ENCODE results near the gene BPIFB3.
"Not testable (repeated sequence)": the region's sequence is repeated elsewhere in the genome, so short reads cannot be mapped to it uniquely, and the experiment has no call there.

BPIFB3 gene

DNA sequence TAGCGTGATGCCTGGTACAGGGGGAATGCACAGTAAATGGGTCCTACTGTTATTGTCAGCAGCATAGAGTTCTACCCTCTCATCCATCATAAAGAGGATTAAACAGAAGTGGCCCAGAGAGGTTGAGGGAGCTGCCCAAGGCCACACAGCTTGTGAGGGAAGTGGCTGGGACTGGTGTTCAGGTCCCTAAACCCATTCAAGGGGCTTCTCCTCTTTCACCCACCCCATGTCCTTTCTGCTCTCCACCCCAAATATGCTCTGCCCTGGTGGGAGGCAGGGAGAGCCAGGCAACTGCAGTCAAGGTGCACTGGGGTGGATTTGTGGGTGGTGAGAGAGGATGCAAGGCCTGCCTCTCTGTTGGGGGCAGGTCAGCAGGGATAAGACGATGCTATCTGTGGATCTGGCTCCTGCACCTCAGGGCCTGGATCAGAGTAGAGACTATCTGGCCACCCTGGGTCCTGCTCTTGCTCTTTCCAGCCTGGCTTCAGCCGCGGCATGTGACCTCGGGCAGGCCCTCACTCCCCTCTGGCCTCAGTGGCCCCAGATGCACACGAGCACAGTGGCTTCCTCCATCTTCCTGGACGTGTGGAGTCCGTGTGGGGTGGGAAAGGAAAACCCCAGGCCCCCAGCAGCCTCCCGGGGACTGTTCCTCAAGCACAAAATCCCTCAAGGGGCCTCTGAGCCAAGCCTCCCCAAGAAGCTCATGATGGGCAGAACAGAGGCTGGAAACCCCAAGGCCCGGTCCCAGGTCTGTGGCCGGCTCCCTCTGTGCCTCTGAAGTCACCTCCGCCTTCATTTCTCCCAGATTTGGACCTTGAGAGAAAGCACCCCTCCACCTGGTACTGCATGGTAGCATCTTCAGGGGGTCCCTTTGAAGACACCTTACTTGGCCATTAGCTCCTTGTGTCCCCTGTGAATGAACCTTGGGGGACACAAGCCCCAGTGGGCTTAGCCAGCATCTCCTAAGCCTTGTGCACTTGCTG is 25.6 kb upstream of the BPIFB3 start:
- DNase-seq (ENCODE audit: low read depth): no peak

DNA sequence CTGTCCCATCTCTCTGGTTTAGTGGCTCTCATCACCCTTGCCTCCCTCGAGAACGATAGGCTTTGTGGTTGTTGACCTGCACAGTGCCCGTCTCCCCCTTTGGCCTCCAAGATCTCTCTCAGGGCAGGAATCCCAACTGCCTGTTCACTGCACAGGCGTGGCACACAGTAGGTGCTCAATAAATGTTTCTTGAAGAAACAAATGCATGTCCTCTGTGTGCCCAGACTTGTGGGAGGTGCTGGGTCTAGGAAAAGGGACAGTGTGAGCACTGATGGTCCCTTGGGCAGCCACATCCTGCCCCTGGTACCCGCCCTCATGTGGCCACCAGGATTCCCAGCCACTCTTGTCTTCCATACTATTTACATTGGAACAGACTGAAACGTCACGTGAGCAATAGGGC is 24.8 kb upstream of the BPIFB3 start:
- no peak for DNase-seq (ENCODE audit: low read depth)

DNA sequence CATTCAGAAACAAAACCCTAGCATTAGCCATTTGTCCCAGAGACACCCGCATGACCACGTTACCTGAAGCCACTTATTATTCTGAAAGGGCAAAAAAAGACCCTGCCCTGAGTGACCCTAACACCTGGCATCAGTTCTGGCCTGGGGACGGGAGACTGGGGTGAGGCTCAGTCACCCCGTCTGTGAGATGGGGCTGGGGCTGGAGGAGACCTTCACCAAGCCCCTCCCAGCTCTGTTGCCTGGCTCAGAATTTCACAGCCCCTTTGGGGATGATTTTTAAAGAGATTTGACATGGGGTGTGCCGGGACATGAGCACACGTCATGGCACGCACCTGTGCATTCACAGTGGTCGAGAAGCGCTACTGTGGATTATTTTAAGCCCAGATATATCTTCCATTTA is 23.6 kb upstream of the BPIFB3 start:
- no peak for DNase-seq (ENCODE audit: low read depth)

GRCh38 chr20:33030569-33030968 is 23.1 kb upstream of the BPIFB3 start:
- no peak for DNase-seq (ENCODE audit: low read depth)

DNA sequence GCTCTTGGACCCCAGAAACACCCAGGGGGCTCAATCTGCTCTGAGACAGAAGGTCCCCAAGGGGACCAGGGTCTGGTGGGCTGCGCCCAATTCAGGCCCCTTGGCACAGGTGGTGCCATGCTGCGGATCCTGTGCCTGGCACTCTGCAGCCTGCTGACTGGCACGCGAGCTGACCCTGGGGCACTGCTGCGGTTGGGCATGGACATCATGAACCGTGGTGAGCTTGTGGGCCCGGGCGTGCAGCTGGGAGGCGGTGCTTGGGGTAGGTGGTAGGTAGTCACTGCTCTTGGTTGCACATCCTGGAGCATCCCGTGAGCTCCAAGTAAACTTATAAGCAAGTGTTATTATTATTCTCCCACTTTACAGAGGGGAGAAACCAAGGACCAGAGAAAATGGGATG is 22.2 kb upstream of the BPIFB3 start, which contains the start of gene BPIFB6:
BPIFB6 (plus strand) TSS at position 118 of the 400 bp plus-strand sequence; CDS start at position 118, 0 bp downstream.
- no peak for DNase-seq (ENCODE audit: low read depth)

- no peak for DNase-seq (ENCODE audit: low read depth)
Measured at GRCh38 chr20:33032555-33032954, 21.1 kb upstream of the BPIFB3 start.

DNA sequence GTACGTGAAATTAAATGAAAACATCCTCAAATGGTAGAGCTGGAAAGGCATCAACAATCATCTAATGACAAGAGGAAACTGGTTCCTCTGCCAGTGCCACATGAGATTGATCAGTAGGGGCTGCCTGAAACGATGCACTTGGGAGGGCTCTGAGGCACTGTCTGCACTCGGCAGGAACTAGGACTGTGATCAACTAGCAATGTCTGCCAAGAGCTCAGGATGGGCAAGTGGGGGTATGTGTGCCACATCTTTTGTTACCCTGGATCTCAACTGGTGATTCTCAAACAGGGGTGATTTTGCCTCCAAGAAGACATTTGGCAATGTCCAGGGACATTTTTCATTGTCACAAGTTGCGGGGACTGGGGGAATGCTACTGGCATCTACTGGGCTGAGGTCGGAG is 20.3 kb upstream of the BPIFB3 start:
- DNase-seq (ENCODE audit: low read depth): no peak

DNA sequence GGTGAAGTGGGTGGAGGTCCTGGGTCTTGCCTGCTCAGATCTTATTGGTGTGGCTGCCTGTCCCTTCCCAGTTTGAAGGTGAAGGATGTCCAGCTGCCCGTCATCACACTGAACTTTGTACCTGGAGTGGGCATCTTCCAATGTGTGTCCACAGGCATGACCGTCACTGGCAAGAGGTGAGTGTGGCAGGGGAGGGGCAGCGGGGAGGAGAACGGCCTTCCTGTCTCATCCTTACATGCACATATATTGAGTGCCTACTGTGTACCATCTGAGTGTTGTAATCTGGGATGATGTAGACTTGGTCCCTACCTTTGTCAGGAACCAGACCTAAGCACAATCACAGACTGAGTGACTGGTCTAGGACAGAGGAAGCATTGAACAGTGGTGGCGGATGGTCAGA is 19.6 kb upstream of the BPIFB3 start:
- no peak for DNase-seq (ENCODE audit: low read depth)

GRCh38 chr20:33034901-33035492 is 18.7 kb upstream of the BPIFB3 start:
- no peak for DNase-seq (ENCODE audit: low read depth)

GRCh38 chr20:33037456-33037855 is 16.2 kb upstream of the BPIFB3 start:
- DNase-seq (ENCODE audit: low read depth): no peak

- no peak for DNase-seq (ENCODE audit: low read depth)
Measured at GRCh38 chr20:33038243-33038642, 15.5 kb upstream of the BPIFB3 start.

DNA sequence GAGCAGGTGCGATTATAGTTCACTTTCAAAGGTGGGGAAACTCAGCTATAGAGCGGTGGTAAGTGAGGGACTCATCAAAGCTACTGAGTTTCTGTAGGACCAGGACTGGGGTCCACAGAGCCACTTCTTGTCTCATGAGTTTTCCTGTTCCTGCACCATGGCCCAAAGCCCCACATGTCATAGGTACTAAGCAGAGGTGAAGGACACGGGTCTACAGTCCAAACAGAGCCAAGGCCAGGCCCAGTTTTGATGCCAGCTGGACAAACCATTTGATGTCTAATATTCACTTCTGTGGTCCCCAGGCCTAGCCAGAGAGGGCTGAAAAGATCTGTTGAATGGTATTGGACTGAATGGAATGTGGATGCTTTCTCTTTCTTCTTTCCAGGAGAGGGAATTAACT is 11.3 kb upstream of the BPIFB3 start:
- no peak for DNase-seq (ENCODE audit: low read depth)

DNA sequence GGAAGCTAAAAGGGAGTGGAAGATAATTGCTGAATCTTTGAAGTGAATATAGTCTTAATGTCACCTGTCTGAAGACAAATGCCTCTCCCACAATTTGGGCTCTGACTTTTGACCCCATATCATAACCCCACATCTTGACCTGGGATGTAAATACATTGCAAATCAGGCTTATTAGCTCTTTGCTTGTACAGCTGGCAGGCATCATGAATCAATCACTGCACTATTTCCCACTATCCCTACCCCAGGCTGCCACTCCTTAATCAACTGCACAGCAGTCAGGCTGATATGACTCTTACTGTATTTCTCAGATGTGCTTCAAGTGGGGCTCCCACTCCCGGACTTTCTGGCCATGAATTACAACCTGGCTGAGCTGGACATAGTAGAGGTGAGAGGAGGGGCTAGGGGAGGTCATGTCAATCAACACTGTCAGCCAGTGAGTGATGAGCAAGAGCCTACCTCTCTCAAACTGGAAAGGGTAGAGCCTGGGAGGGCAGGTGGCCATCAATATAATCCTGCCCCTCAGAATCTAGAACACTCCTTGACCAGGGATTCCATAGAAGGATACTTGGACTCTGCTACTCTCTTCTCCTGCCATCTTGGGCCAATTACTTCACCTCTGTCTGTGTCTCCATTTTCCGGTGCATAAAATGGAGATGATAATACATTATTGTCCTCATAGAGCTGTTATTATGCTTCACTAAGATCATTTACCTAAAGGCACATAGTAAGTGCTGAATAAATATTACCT is 10.5 kb upstream of the BPIFB3 start:
- DNase-seq (ENCODE audit: low read depth): no peak

DNA sequence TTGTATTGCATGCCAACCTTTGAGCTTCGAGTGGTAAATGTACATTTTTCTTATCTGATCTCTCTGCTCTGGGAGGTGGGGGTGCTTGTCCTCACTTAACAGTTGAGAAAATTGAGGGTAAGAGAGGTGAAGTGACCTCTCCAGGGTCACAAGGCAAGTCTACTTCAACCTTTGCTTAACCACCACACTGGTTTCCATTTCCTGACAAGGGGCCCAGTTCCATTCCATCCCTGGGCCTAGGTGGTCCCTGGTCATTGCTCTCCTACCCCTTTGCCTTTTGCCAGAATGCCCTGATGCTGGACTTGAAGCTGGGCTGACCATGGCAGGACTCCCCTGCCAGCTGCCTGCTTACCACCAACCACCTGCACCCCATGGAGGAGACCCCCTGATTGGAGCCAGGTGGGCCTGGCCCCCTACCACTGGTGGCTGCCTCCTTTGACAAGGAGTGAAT is 9.9 kb upstream of the BPIFB3 start:
- no peak for DNase-seq (ENCODE audit: low read depth)

DNA sequence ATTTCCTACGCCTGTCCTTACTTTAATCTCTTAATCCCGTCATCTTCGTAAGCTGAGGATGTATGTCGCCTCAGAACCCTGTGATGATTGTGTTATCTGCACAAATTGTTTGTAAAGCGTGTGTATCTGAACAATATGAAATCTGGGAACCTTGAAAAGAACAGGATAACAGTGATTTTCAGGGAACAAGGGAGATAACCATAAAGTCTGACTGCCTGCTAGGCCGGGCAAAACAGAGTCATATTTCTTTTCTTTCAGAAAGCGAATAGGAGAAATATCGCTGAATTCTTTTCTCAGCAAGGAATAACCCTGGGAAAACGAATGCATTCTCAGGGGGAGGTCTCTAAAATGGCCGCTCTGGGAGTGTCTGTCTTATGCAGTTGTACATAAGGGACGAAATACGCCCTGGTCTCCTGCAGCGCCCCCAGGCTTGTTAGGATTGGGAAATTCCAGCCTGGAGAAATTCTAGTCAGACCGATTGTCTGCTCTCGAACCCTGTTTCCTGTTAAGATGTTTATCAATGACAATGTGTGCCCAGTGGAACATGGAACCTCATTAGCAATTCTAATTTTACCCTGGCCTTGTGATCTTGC is 8.5 kb upstream of the BPIFB3 start:
- DNase-seq (ENCODE audit: low read depth): not testable (repeated sequence)

DNA sequence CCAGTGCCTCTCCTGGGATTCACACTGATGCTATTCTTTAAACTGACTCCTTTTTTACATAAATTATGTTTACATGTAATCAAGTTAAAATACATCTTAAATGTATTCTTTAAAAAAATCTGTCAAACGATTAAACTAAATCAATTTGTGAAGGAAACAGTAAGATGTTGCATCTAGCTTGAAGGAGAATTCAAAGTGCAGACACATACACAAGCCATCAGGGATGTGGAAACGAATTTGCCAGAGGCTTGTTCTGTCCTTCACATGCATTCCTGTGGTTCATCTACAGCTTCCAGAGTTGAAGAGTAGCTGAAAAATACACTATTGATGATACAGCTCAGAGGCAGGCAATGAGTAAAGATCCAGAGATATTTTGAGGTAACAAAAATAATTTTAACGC is 7.3 kb upstream of the BPIFB3 start:
- no peak for DNase-seq (ENCODE audit: low read depth)

DNA sequence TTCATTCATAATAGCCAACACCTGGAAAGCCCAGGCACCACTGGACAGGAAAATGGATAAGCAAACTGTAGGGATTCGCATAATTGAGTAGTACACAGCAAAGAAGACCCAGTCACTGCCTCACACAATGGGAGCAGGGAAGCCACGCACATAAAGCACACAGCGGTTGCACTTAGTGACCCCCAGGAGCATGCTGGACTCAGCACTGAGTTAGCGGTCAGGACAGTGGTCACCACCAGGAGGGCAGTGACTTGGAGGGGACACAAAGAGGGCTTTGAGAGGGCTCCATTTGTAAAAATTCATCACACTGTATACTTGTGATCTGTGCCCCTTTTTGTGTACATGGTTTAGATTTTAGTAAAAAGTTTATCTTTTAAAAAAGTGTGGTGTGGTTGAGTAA is 2.4 kb upstream of the BPIFB3 start:
- no peak for DNase-seq (ENCODE audit: low read depth)

GRCh38 chr20:33054381-33054780 is 678 bp downstream of the BPIFB3 start:
- DNase-seq (ENCODE audit: low read depth): no peak

DNA sequence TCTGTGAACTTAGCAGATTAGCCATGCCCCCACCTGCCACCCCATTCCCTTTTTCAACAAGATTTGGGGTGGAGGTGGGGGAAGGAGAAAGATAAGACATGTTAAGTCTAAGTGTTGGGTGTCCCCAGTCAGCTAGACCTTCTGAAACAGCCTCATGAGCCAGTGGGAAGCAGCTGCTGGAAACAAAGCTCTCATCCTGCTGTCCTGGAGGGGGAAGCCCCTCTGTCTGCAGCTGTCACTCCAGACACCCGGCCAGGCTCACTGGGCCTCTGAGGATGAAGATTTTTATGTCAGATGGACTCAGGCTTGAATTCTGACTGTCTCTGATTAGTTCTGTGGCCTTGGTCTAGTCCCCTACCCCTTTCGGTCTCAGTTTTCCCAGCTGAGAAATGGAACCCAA is 1.1 kb downstream of the BPIFB3 start:
- no peak for DNase-seq (ENCODE audit: low read depth)

DNA sequence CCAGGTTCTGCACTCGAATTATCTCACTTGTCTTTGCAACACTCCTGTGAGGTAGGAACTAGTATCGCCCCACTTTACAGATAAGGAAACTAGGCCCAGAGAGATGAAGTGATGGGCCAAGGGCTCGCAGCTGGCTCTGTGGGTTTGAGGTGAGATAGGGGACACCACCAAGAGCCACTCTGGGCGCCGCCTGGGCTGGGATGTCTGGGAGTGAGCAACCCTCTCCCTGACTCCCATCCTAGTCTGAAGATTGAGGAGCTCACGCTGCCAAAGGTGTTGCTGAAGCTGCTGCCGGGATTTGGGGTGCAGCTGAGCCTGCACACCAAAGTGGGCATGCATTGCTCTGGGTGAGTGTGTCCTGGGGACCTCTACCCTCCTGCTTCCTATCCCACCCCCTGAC is 5.4 kb downstream of the BPIFB3 start:
- no peak for DNase-seq (ENCODE audit: low read depth)

DNA sequence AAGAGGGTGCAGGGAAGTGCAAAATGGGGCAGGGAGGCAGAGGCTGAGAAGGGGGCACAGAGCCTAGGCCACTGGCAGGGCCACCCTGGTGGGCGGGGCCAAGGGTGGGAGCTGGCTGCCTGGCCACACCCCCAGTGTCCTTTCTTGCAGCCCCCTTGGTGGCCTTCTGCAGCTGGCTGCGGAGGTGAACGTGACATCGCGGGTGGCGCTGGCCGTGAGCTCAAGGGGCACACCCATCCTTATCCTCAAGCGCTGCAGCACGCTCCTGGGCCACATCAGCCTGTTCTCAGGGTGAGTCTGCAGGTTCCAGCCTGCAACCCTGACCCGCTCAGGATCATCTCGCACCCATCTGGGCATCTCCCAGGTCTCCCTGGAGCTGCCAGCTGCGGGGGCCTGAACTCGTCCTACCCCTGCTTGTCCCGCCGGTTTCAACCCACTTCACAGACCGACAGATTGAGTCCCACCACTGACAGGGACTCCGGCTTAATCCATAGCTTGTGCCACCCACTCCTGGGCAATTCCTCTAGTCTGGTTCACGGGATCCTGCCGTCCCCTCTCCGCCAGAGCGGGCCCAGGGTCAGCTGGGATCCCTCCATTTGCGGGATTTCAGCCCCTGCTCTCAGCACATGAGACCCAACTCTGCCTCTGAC is 6.2 kb downstream of the BPIFB3 start:
- no peak for DNase-seq (ENCODE audit: low read depth)

DNA sequence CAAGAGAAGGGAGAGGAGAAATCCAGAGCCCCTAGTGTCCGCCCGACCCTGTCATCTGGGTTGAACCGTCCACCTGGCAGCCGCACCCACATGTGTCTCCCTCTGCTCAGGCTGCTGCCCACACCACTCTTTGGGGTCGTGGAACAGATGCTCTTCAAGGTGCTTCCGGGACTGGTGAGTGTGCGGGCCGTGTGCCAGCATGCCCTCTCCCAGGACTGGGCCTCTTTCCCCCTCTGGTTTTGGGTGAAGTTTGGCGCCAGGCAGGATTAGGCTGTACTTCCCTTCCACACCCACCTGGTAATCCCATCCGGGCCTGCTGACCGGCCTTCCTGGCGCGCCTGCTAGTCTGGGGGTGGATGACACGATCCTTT is 7.9 kb downstream of the BPIFB3 start:
- no peak for DNase-seq (ENCODE audit: low read depth)
